WTC11 (cell line): ENCODE results near the gene SEMA4D.

Source experiments
- RORB ChIP-seq: fragments of 250-450 bp; sonication (Bioruptor Pico); IDR thresholded peaks from 2 replicates; pipeline ENCODE4 v1.9.0; 2021; ENCODE audit warnings: mild to moderate bottlenecking
- SMAD3 ChIP-seq: sonication (generic); formaldehyde crosslinking; IDR thresholded peaks from 2 replicates; pipeline ENCODE4 v1.8.0; 2022; ENCODE audit warnings: missing genetic modification reagents, mild to moderate bottlenecking, borderline replicate concordance
- SP1 ChIP-seq: sonication (generic); formaldehyde crosslinking; conservative IDR thresholded peaks from 2 replicates; pipeline ENCODE4 v1.8.1; 2022; ENCODE audit warnings: missing genetic modification reagents
- TF ChIP-seq, protein P1 (sequence below): sonication (generic); formaldehyde crosslinking; IDR thresholded peaks from 2 replicates; pipeline ENCODE4 v1.8.1; 2023; ENCODE audit warnings: mild to moderate bottlenecking, missing genetic modification reagents, moderate library complexity
- TF ChIP-seq, protein P2 (sequence below): sonication (generic); formaldehyde crosslinking; IDR thresholded peaks from 2 replicates; pipeline ENCODE4 v1.8.1; 2023; ENCODE audit warnings: mild to moderate bottlenecking, missing genetic modification reagents
- TF ChIP-seq, protein P3 (sequence below): sonication (generic); formaldehyde crosslinking; IDR thresholded peaks from 2 replicates; pipeline ENCODE4 v1.8.1; 2022; ENCODE audit warnings: mild to moderate bottlenecking, missing genetic modification reagents, moderate library complexity, borderline replicate concordance
- TF ChIP-seq, protein P4 (sequence below): fragments of 200-600 bp; IDR thresholded peaks from 2 replicates; pipeline ENCODE4 v1.8.0; 2022; ENCODE audit warnings: antibody characterized with exemption
- TF ChIP-seq, protein P5 (sequence below): sonication (generic); formaldehyde crosslinking; IDR thresholded peaks from 2 replicates; pipeline ENCODE4 v1.8.1; 2022; ENCODE audit warnings: missing genetic modification reagents, borderline replicate concordance
- TF ChIP-seq, protein P6 (sequence below): sonication (generic); formaldehyde crosslinking; conservative IDR thresholded peaks from 2 replicates; pipeline ENCODE4 v1.8.1; 2023; ENCODE audit warnings: mild to moderate bottlenecking, low read depth, missing genetic modification reagents, moderate library complexity

DNA sequence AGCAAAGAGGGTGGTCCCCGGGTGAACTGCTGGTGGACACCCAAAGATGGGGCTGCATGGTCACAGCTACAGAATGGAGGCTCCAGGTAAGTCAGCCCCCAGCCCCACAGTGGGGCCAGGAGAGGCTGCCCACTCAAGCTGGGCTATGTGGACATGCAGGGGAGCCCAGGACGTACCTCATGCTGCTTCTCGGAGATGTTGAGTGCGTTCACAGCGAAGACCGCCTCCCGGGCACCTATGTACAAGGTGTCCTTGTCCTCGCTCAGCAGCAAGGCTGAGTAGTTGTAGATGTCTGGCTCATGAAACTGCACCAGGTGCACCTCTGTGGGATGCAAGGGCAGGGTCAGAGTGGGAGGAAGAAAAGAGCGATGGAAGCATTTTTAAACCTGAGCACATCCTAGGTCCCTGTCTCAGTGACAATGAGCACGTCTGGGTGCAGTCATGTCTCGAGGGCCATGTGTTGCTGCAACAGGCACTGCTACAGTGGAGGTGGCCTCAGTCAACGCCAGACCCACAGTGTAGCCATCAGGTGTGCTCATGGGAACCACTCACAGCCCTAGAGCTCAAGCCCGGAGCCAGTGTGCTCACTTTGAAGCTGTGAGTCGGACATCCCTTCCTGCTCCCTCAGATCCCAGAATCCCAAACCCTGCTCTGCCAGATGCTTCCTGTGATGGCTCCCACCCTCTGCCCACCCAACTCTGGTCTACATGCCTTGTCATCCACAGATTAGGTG lies 95.1 kb downstream of the SEMA4D start:
- TF ChIP-seq, protein P1, sequence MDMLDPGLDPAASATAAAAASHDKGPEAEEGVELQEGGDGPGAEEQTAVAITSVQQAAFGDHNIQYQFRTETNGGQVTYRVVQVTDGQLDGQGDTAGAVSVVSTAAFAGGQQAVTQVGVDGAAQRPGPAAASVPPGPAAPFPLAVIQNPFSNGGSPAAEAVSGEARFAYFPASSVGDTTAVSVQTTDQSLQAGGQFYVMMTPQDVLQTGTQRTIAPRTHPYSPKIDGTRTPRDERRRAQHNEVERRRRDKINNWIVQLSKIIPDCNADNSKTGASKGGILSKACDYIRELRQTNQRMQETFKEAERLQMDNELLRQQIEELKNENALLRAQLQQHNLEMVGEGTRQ (CRISPR knock-in tag) = no peak
- TF ChIP-seq, protein P2, sequence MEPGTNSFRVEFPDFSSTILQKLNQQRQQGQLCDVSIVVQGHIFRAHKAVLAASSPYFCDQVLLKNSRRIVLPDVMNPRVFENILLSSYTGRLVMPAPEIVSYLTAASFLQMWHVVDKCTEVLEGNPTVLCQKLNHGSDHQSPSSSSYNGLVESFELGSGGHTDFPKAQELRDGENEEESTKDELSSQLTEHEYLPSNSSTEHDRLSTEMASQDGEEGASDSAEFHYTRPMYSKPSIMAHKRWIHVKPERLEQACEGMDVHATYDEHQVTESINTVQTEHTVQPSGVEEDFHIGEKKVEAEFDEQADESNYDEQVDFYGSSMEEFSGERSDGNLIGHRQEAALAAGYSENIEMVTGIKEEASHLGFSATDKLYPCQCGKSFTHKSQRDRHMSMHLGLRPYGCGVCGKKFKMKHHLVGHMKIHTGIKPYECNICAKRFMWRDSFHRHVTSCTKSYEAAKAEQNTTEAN (CRISPR knock-in tag) = no peak
- TF ChIP-seq, protein P3, sequence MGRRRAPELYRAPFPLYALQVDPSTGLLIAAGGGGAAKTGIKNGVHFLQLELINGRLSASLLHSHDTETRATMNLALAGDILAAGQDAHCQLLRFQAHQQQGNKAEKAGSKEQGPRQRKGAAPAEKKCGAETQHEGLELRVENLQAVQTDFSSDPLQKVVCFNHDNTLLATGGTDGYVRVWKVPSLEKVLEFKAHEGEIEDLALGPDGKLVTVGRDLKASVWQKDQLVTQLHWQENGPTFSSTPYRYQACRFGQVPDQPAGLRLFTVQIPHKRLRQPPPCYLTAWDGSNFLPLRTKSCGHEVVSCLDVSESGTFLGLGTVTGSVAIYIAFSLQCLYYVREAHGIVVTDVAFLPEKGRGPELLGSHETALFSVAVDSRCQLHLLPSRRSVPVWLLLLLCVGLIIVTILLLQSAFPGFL = no peak
- TF ChIP-seq, protein P4, sequence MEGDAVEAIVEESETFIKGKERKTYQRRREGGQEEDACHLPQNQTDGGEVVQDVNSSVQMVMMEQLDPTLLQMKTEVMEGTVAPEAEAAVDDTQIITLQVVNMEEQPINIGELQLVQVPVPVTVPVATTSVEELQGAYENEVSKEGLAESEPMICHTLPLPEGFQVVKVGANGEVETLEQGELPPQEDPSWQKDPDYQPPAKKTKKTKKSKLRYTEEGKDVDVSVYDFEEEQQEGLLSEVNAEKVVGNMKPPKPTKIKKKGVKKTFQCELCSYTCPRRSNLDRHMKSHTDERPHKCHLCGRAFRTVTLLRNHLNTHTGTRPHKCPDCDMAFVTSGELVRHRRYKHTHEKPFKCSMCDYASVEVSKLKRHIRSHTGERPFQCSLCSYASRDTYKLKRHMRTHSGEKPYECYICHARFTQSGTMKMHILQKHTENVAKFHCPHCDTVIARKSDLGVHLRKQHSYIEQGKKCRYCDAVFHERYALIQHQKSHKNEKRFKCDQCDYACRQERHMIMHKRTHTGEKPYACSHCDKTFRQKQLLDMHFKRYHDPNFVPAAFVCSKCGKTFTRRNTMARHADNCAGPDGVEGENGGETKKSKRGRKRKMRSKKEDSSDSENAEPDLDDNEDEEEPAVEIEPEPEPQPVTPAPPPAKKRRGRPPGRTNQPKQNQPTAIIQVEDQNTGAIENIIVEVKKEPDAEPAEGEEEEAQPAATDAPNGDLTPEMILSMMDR = no peak
- no peak for TF ChIP-seq SP1
- no peak for TF ChIP-seq SMAD3
- no peak for TF ChIP-seq RORB (CRISPR knock-in tag)
- TF ChIP-seq, protein P5, sequence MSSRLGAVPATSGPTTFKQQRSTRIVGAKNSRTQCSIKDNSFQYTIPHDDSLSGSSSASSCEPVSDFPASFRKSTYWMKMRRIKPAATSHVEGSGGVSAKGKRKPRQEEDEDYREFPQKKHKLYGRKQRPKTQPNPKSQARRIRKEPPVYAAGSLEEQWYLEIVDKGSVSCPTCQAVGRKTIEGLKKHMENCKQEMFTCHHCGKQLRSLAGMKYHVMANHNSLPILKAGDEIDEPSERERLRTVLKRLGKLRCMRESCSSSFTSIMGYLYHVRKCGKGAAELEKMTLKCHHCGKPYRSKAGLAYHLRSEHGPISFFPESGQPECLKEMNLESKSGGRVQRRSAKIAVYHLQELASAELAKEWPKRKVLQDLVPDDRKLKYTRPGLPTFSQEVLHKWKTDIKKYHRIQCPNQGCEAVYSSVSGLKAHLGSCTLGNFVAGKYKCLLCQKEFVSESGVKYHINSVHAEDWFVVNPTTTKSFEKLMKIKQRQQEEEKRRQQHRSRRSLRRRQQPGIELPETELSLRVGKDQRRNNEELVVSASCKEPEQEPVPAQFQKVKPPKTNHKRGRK (CRISPR knock-in tag) = no peak
- TF ChIP-seq, protein P6, sequence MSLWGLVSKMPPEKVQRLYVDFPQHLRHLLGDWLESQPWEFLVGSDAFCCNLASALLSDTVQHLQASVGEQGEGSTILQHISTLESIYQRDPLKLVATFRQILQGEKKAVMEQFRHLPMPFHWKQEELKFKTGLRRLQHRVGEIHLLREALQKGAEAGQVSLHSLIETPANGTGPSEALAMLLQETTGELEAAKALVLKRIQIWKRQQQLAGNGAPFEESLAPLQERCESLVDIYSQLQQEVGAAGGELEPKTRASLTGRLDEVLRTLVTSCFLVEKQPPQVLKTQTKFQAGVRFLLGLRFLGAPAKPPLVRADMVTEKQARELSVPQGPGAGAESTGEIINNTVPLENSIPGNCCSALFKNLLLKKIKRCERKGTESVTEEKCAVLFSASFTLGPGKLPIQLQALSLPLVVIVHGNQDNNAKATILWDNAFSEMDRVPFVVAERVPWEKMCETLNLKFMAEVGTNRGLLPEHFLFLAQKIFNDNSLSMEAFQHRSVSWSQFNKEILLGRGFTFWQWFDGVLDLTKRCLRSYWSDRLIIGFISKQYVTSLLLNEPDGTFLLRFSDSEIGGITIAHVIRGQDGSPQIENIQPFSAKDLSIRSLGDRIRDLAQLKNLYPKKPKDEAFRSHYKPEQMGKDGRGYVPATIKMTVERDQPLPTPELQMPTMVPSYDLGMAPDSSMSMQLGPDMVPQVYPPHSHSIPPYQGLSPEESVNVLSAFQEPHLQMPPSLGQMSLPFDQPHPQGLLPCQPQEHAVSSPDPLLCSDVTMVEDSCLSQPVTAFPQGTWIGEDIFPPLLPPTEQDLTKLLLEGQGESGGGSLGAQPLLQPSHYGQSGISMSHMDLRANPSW (CRISPR knock-in tag) = no peak
